GM12878 (cell line): ENCODE measurements around the gene SELENOS. TPM values are rescaled to one million over a fixed set of nuclear protein-coding genes. Genes with fewer than 3 reads are reported as not detected.
A peak's percentile ranks its signal among the peaks of the same experiment; 100 is the strongest.

Experiments
- BRCA1 ChIP-seq: IDR thresholded peaks from 2 replicates; pipeline ENCODE4 v1.6.1; 2011; ENCODE audit warnings: low read depth, low read length, improper control_type of control experiment
- CTCF ChIP-seq, 3 experiments: IDR thresholded peaks in 2 of 3; conservative IDR thresholded peaks in 1 of 3; 2 replicates each; pipeline ENCODE4 v1.5.1; 2011; ENCODE audit warnings: low read depth in 3 of 3, low read length in 3 of 3, mild to moderate bottlenecking in 3 of 3, control low read depth in 2 of 3, moderate library complexity in 2 of 3, inconsistent platforms in 1 of 3, mixed read lengths in 1 of 3; ENCODE audit not compliant: control insufficient read depth in 2 of 3, insufficient read depth in 1 of 3; ENCODE audit errors: extremely low read depth in 1 of 3
- ELK1 ChIP-seq: IDR thresholded peaks from 2 replicates; pipeline ENCODE4 v1.6.1; 2012; ENCODE audit warnings: low read depth, low read length, improper control_type of control experiment
- EP300 ChIP-seq, 2 experiments: fragments of 150-350 bp in 1 of 2; IDR thresholded peaks; 2 replicates each; pipeline ENCODE4 v1.6.1; 2011 to 2012; ENCODE audit warnings: low read depth in 2 of 2, low read length in 2 of 2, borderline replicate concordance in 1 of 2, improper control_type of control experiment in 1 of 2, inconsistent platforms in 1 of 2; ENCODE audit not compliant: control insufficient read depth in 1 of 2
- GABPA ChIP-seq: IDR thresholded peaks from 2 replicates; pipeline ENCODE4 v1.6.1; 2014; ENCODE audit warnings: antibody characterized with exemption, low read depth, mild to moderate bottlenecking, inconsistent platforms
- IKZF2 ChIP-seq, 2 experiments: fragments of 450-650 bp; IDR thresholded peaks; 2 replicates each; pipeline ENCODE4 v1.6.1; 2017; ENCODE audit warnings: mild to moderate bottlenecking in 2 of 2, moderate library complexity in 2 of 2
- IRF3 ChIP-seq: fragments of 450-650 bp; IDR thresholded peaks from 2 replicates; pipeline ENCODE4 v1.6.1; 2014; ENCODE audit warnings: mild to moderate bottlenecking
- NFYA ChIP-seq: IDR thresholded peaks from 2 replicates; pipeline ENCODE4 v1.6.1; 2011; ENCODE audit warnings: low read depth, mild to moderate bottlenecking, low read length, improper control_type of control experiment, borderline replicate concordance
- NFYB ChIP-seq: IDR thresholded peaks from 2 replicates; pipeline ENCODE4 v1.6.1; 2011; ENCODE audit warnings: low read depth, mild to moderate bottlenecking, low read length, improper control_type of control experiment, moderate library complexity; ENCODE audit not compliant: insufficient read depth
- PRDM15 ChIP-seq: fragments of 450-650 bp; formaldehyde crosslinking; IDR thresholded peaks from 2 replicates; pipeline ENCODE4 v1.4.0; 2020; ENCODE audit warnings: mild to moderate bottlenecking, moderate library complexity
- RFX5 ChIP-seq: IDR thresholded peaks from 2 replicates; pipeline ENCODE4 v1.6.1; 2011; ENCODE audit warnings: low read depth, low read length, improper control_type of control experiment
- TCF3 ChIP-seq: IDR thresholded peaks from 2 replicates; pipeline ENCODE4 v1.6.1; 2012; ENCODE audit warnings: low read depth, mild to moderate bottlenecking, low read length, borderline replicate concordance; ENCODE audit not compliant: insufficient read depth
- ZBED1 ChIP-seq: IDR thresholded peaks from 2 replicates; pipeline ENCODE4 v1.6.1; 2016; ENCODE audit warnings: borderline replicate concordance
- ZNF592 ChIP-seq: fragments of 450-650 bp; IDR thresholded peaks from 2 replicates; pipeline ENCODE4 v1.6.1; 2017; ENCODE audit warnings: mild to moderate bottlenecking, moderate library complexity
- ZZZ3 ChIP-seq: IDR thresholded peaks from 2 replicates; pipeline ENCODE4 v1.6.1; 2011; ENCODE audit warnings: low read depth; ENCODE audit not compliant: control insufficient read depth, insufficient read length
- polyA plus RNA-seq, 11 experiments: library from polyadenylated mRNA; depleted of rRNA in 4 of 11; unstranded in 6 of 11; stranded (reverse) in 5 of 11; fragments of >200 nt; fragmentation: Nextera tagmentation in 4 of 11; fragmentation: Illumina TruSeq in 1 of 11; extraction: Ambion mirVana in 4 of 11; extraction: Trizol in 1 of 11; gene quantifications; 1 replicate in 1 of 11; 2 replicates in 10 of 11; pipeline versions ENCODE4 v1.2.1 to v1.2.3, GENCODE V29; 2011 to 2016; ENCODE audit warnings: inconsistent platforms in 2 of 11, missing spikeins in 2 of 11, low read depth in 1 of 11
- total RNA-seq, 4 experiments: library from RNA; depleted of rRNA in 3 of 4; stranded (reverse); fragments of >200 nt in 3 of 4; fragmentation: Illumina TruSeq in 1 of 4; extraction: Trizol in 1 of 4; gene quantifications; 2 replicates each; pipeline versions ENCODE4 v1.2.1 to v1.2.3, GENCODE V29; 2013 to 2021

Gene SELENOS
- total and polyA plus RNA-seq, 10 of the 15 experiments (the other 5 are each of a cell fraction or from before 2014, with no cell fraction given): 25.8 to 90.1 (median 37.3) TPM

GRCh38 chr15:101277038-101277822 is at the start of gene SELENOS (continued):
- no peak for TF ChIP-seq PRDM15 (CRISPR knock-in tag)
- TF ChIP-seq ZNF592: peak; percentile 58; the same call in 1 of the 2 replicates
- peak; percentile 73; the same call in 1 of the 2 replicates for TF ChIP-seq ELK1
- no peak for TF ChIP-seq ZZZ3
- TF ChIP-seq EP300 (IDR thresholded peaks at IDR 0.05; ENCODE audit: borderline replicate concordance in 1 of 2, control insufficient read depth in 1 of 2, low read depth in 2 of 2, low read length in 2 of 2): no peak
- no peak for TF ChIP-seq GABPA
- no peak for TF ChIP-seq CTCF (IDR thresholded peaks at IDR 0.05 in 2 of 3, conservative IDR thresholded peaks at IDR 0.05 in 1 of 3; ENCODE audit: control insufficient read depth in 2 of 3, extremely low read depth in 1 of 3, insufficient read depth in 1 of 3, low read depth in 3 of 3, low read length in 3 of 3)
- peak; percentile 69; the same call in 1 of the 2 replicates for TF ChIP-seq NFYB
- no peak for TF ChIP-seq IKZF2 (IDR thresholded peaks at IDR 0.05)
- TF ChIP-seq BRCA1: no peak
- TF ChIP-seq NFYA: no peak
- TF ChIP-seq RFX5: peak; percentile 87
- TF ChIP-seq ZBED1: no peak
- no peak for TF ChIP-seq IRF3
- 0 out of 2 replicates have a peak, but pooled peaks have one; percentile 11 for TF ChIP-seq TCF3
